ENCODE data around the gene AP2A1.

DNA sequence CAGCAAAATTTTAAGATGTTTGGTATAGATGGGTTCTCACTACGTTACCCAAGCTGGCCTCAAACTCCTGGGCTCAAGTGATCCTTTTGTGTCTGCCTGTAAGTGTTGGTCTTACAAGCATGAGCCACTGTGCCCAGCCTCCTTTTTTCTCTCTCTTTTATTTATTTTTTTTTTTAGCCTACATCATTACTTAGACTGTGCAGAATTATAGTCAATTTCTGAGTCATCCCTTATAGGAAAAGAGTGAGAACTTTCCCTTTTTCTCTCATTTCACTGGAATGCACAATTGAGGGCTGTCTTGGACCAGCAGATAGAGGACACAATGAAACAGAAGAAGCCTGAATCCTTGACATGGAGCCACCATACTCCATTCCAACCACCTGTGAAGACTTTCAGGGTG is 17.0 kb upstream of the AP2A1 start:
- TF ChIP-seq CTCF (IDR thresholded peaks at IDR 0.05) (no peak), POLR2A (IDR thresholded peaks at IDR 0.05) (no peak)

Measured in thyroid gland (tissue), 4 donors.